ENCODE data around the gene CFAP100.

- TF ChIP-seq TCF7 (IDR thresholded peaks at IDR 0.05; ENCODE audit: borderline replicate concordance), result no peak
- TF ChIP-seq SIN3A (IDR thresholded peaks at IDR 0.05; ENCODE audit: low read depth, low read length), result no peak
Observed at GRCh38 chr3:126399756-126400155, 5.0 kb downstream of the CFAP100 start.

Data from GM12878 (cell line).